Hepatocyte (in vitro differentiated cells): Measurements from ENCODE around the gene RGS5. TPM values are rescaled to one million over a fixed set of nuclear protein-coding genes. Genes with fewer than 3 reads are reported as not detected.

Experiments
- DNase-seq: peaks from one replicate; pipeline ENCODE4 v3.0.0-alpha.2; 2016; ENCODE audit warnings: low spot score
- H2AFZ ChIP-seq: fragments of 200-600 bp; sonication (generic); 2 replicates; pipeline ENCODE4 v1.6.0; 2016; ENCODE audit warnings: antibody characterized with exemption, mild to moderate bottlenecking
- H3K27ac ChIP-seq: fragments of 200-600 bp; sonication (generic); 2 replicates; pipeline ENCODE4 v1.5.1; 2016; ENCODE audit warnings: mild to moderate bottlenecking
- H3K27me3 ChIP-seq: fragments of 200-600 bp; sonication (generic); 2 replicates; pipeline ENCODE4 v1.6.1; 2016
- H3K36me3 ChIP-seq: fragments of 200-600 bp; sonication (generic); replicated peaks from 2 replicates; pipeline ENCODE4 v1.5.1; 2016; ENCODE audit warnings: low read depth; ENCODE audit not compliant: insufficient read depth
- H3K4me1 ChIP-seq: fragments of 200-600 bp; sonication (generic); 2 replicates; pipeline ENCODE4 v1.5.1; 2016; ENCODE audit warnings: mild to moderate bottlenecking, moderate library complexity; ENCODE audit not compliant: insufficient read depth
- H3K4me2 ChIP-seq: fragments of 200-600 bp; sonication (generic); 2 replicates; pipeline ENCODE4 v1.6.0; 2016
- H3K4me3 ChIP-seq: fragments of 200-600 bp; sonication (generic); 2 replicates; pipeline ENCODE4 v1.5.1; 2016; ENCODE audit warnings: mild to moderate bottlenecking
- H3K79me2 ChIP-seq: fragments of 200-600 bp; sonication (generic); 2 replicates; pipeline ENCODE4 v1.6.0; 2017; ENCODE audit warnings: mild to moderate bottlenecking
- H3K9me2 ChIP-seq: fragments of 200-600 bp; sonication (generic); replicated peaks from 2 replicates; pipeline ENCODE4 v1.6.0; 2017; ENCODE audit warnings: mild to moderate bottlenecking; ENCODE audit not compliant: insufficient read depth
- H3K9me3 ChIP-seq: fragments of 200-600 bp; sonication (generic); 2 replicates; pipeline ENCODE4 v1.5.1; 2016; ENCODE audit warnings: low read depth, mild to moderate bottlenecking
- H4K20me1 ChIP-seq: fragments of 200-600 bp; sonication (generic); 2 replicates; pipeline ENCODE4 v1.6.0; 2016; ENCODE audit warnings: mild to moderate bottlenecking; ENCODE audit not compliant: insufficient read depth, poor library complexity, severe bottlenecking
- EZH2 ChIP-seq: fragments of 200-600 bp; sonication (generic); IDR thresholded peaks from 2 replicates; pipeline ENCODE4 v1.6.1; 2016; ENCODE audit warnings: antibody characterized with exemption, mild to moderate bottlenecking, borderline replicate concordance
- EZH2phosphoT487 ChIP-seq: fragments of 200-600 bp; sonication (generic); IDR thresholded peaks from one replicate; pipeline ENCODE4 v1.6.1; 2018; ENCODE audit warnings: antibody characterized with exemption, mild to moderate bottlenecking, low read depth, moderate library complexity; ENCODE audit not compliant: unreplicated experiment, severe bottlenecking
- WGBS: methylation state at CpG from one replicate; pipeline ENCODE4 v1.1.6; 2016; ENCODE audit warnings: low lambda C conversion rate; ENCODE audit errors: missing lambda C conversion rate; 5-methylcytosine and 5-hydroxymethylcytosine counted together
- polyA plus RNA-seq: library from polyadenylated mRNA; unstranded; fragments of >200 nt; fragmentation: Nextera tagmentation; extraction: Ambion mirVana; gene quantifications from 2 replicates; pipeline ENCODE4 v1.2.1, GENCODE V29; 2016
- total RNA-seq: library from RNA; depleted of rRNA; stranded (reverse); fragments of >200 nt; gene quantifications from 2 replicates; pipeline ENCODE4 v1.2.3, GENCODE V29; 2014
- TF ChIP-seq, protein P1 (sequence below): fragments of 200-600 bp; sonication (generic); IDR thresholded peaks from 2 replicates; pipeline ENCODE4 v1.5.1; 2016; ENCODE audit warnings: antibody characterized with exemption, mild to moderate bottlenecking; ENCODE audit not compliant: poor library complexity

Gene RGS5
- total and polyA plus RNA-seq, 2 experiments from 2014 or later: 4.4 to 5.0 TPM

DNA sequence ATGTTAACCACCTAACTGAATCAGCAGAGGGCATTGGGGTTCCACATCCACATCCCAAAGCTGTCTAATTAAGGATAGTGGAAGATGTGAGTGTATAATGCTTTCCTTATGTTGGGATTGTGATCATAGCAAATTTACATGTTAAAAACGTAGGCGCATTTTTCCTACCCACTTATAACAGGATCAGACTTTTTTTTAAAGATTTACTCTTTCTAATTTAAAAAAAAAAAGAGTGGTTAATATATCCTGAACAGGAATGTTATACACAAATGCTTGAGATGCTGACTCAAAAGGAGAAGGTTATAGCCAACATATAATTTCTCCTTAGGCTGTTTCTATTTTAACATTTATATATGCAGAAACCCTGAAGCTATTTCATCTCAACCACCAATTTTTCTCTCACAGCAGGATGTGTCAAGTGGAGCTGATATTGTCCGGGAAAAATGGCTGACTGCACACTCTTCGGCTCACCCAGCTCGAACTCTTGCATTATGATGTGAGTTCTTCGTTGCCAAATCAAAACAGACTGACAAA is 40.3 kb downstream of the RGS5 start:
- no peaks in the 10 kb centered on the region for H3K79me2 ChIP-seq

DNA sequence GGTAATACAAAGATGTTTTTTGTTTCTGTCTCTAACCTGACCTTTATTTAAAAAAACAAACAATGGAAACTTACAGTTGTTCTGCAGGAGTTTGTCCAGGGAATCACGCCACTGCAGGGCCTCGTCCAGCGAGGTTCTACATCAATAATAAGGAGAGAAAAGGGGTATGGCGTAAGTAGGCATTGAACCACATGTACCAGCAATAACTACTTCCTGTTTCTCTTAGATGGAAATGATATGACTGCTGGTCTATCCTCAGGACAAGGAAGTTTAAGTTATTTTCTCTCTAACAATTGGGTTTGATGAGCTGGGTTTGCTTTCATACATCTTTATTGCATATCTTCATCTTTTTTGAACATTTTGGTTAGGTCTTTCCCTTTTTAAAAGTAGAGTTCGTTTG is 40.9 kb downstream of the RGS5 start:
- Histone ChIP-seq H2AFZ (no peak overlapping the region), H3K9me2 (no peaks in the 10 kb centered on the region), H3K36me3 (no peaks in the 10 kb centered on the region), H4K20me1 (no peaks in the 10 kb centered on the region), H3K4me3 (no peak overlapping the region), H3K79me2 (no peaks in the 10 kb centered on the region), H3K9me3 (no peaks in the 10 kb centered on the region), H3K4me1 (no peaks in the 10 kb centered on the region), H3K27me3 (no peaks in the 10 kb centered on the region), H3K4me2 (no peak overlapping the region), H3K27ac (no peak overlapping the region)
- 89% methylated on average over 5 of the region's 5 CpGs for WGBS
- no peak for DNase-seq
- TF ChIP-seq EZH2phosphoT487 (no peak), EZH2 (no peak)
- TF ChIP-seq, protein P1, sequence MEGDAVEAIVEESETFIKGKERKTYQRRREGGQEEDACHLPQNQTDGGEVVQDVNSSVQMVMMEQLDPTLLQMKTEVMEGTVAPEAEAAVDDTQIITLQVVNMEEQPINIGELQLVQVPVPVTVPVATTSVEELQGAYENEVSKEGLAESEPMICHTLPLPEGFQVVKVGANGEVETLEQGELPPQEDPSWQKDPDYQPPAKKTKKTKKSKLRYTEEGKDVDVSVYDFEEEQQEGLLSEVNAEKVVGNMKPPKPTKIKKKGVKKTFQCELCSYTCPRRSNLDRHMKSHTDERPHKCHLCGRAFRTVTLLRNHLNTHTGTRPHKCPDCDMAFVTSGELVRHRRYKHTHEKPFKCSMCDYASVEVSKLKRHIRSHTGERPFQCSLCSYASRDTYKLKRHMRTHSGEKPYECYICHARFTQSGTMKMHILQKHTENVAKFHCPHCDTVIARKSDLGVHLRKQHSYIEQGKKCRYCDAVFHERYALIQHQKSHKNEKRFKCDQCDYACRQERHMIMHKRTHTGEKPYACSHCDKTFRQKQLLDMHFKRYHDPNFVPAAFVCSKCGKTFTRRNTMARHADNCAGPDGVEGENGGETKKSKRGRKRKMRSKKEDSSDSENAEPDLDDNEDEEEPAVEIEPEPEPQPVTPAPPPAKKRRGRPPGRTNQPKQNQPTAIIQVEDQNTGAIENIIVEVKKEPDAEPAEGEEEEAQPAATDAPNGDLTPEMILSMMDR: no peak

More for the DNA sequence above, 40.3 kb downstream of the RGS5 start:
- Histone ChIP-seq H3K27ac (no peak overlapping the region), H3K4me3 (no peak overlapping the region), H4K20me1 (no peaks in the 10 kb centered on the region), H3K9me3 (no peaks in the 10 kb centered on the region), H3K4me2 (no peak overlapping the region), H3K4me1 (no peaks in the 10 kb centered on the region), H3K9me2 (no peaks in the 10 kb centered on the region), H2AFZ (no peak overlapping the region), H3K36me3 (no peaks in the 10 kb centered on the region), H3K27me3 (no peaks in the 10 kb centered on the region)
- DNase-seq: no peak
- 85% methylated on average over 6 of the region's 6 CpGs for WGBS
- TF ChIP-seq, protein P1: no peak
- no peak for TF ChIP-seq EZH2phosphoT487
- TF ChIP-seq EZH2: no peak

DNA sequence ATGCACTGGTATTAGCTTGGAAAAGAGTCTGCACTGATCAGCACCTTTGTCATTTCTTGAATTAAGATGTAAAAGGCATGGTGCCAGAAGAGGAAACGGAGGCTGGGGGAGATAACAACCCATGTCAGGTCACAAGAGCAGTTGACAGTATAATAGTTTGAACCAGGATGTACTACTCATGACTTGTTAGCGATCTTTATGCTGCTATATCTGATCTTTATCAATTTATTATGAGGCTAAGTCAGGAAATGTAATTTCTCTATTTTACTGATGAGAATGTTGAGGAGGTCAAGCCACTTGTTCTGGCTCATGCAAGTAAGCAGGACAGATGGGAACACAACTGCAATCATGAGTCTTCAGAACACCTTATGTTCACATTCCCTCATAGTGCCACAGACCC is 41.4 kb downstream of the RGS5 start:
- no peaks in the 10 kb centered on the region for H4K20me1 ChIP-seq
- no peaks in the 10 kb centered on the region for H3K9me2 ChIP-seq
- no peaks in the 10 kb centered on the region for H3K9me3 ChIP-seq
- H3K79me2 ChIP-seq: no peaks in the 10 kb centered on the region
- H3K27me3 ChIP-seq: no peaks in the 10 kb centered on the region
- H3K36me3 ChIP-seq: no peaks in the 10 kb centered on the region
- TF ChIP-seq, protein P1: no peak
- no peak for TF ChIP-seq EZH2
- TF ChIP-seq EZH2phosphoT487: no peak
- no peak overlapping the region for H2AFZ ChIP-seq
- H3K27ac ChIP-seq: no peak overlapping the region
- no peak overlapping the region for H3K4me3 ChIP-seq
- WGBS: 96% methylated on average over 2 of the region's 2 CpGs
- no peak for DNase-seq
- H3K4me1 ChIP-seq: no peaks in the 10 kb centered on the region
- no peak overlapping the region for H3K4me2 ChIP-seq

DNA sequence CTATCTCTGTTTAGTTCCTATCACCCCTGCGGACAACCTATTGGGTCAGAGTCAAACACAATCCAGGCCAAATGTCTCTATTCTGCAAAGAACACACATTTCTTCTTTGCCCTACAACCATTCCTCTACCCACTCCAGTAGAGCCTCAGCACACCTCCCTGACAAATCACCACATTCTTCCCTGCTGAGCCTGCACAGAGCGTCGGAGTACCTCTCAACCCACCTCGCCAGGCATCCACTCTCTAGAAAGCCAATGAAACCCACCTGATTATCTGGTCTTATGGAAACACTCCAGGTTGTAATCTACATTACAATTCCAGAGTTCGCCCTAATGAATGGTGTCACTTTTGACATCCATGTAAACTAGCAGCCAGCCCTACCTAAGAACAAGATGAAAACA is 47.1 kb downstream of the RGS5 start:
- no peak overlapping the region for H3K27ac ChIP-seq
- no peak overlapping the region for H3K4me2 ChIP-seq
- no peaks in the 10 kb centered on the region for H3K36me3 ChIP-seq
- no peaks in the 10 kb centered on the region for H3K9me2 ChIP-seq
- 87% methylated on average over 5 of the region's 5 CpGs for WGBS
- no peak overlapping the region for H3K4me3 ChIP-seq
- no peaks in the 10 kb centered on the region for H3K9me3 ChIP-seq
- H2AFZ ChIP-seq: no peak overlapping the region
- no peak for TF ChIP-seq EZH2phosphoT487
- TF ChIP-seq EZH2: no peak
- TF ChIP-seq, protein P1: no peak
- H3K4me1 ChIP-seq: no peaks in the 10 kb centered on the region
- no peak for DNase-seq
- no peaks in the 10 kb centered on the region for H4K20me1 ChIP-seq
- no peaks in the 10 kb centered on the region for H3K79me2 ChIP-seq
- H3K27me3 ChIP-seq: no peaks in the 10 kb centered on the region
